ENCODE measurements around the gene MICAL3. TPM values are rescaled to one million over a fixed set of nuclear protein-coding genes. Genes with fewer than 3 reads are reported as not detected.

MICAL3 gene
- total and polyA plus RNA-seq, 9 of the 15 experiments (the other 6 are each of a cell fraction or from before 2014, with no cell fraction given) = 0.53 to 32.1 (median 12.3) TPM

GRCh38 chr22:17874231-17874905 is 150.0 kb downstream of the MICAL3 start:
- Histone ChIP-seq H2AFZ (ENCODE audit: low read depth, low read length) (no peak overlapping the region), H3K27me3 (ENCODE audit: control insufficient read depth in 2 of 2, insufficient read depth in 2 of 2, low read length in 2 of 2) (no peaks in the 10 kb centered on the region), H3K79me2 (ENCODE audit: control insufficient read depth, insufficient read depth, low read length) (no peaks in the 10 kb centered on the region), H3K9me1 (ENCODE audit: control insufficient read depth, insufficient read depth, low read length) (no peaks in the 10 kb centered on the region), H3K9ac (ENCODE audit: insufficient read depth in 1 of 2, low read depth in 2 of 2, low read length in 2 of 2) (no peak overlapping the region), H3K27ac (ENCODE audit: extremely low read depth, low read depth, low read length) (no peak overlapping the region), H3K9me3 (replicated peaks; ENCODE audit: control insufficient read depth, insufficient read depth, low read depth, low read length) (no peaks in the 10 kb centered on the region), H3K4me1 (replicated peaks in 1 of 2; ENCODE audit: control insufficient read depth in 2 of 2, insufficient read depth in 2 of 2, low read length in 2 of 2) (peaks cover 0 to 8% of the 10 kb centered on the region in 2 experiments; a peak in 1 of 5 replicates), H3K36me3 (ENCODE audit: control insufficient read depth, insufficient read depth, low read length) (peaks cover 37% of the 10 kb centered on the region; the same call in 1 of the 3 replicates), H3K4me2 (ENCODE audit: insufficient read depth, low read length) (no peak overlapping the region), H4K20me1 (replicated peaks; ENCODE audit: control insufficient read depth, insufficient read depth, low read length) (no peaks in the 10 kb centered on the region), H3K4me3 (no peak overlapping the region)
- WGBS (ENCODE audit: insufficient coverage, low coverage, missing lambda C conversion rate) = 85% methylated on average over 15 of the region's 15 CpGs
- ChIA-PET CTCF (ENCODE audit: low intra/inter-chr PET ratio) (no interaction called here), POLR2A (no interaction called here)
- BruUV-seq (replicated peaks) = no TSS peak
- FAIRE-seq (no peak), DNase-seq (ENCODE audit: extremely low read depth in 1 of 4, low spot score in 3 of 4) (no peak), ATAC-seq (no peak)
- in situ Hi-C loops (cut with MboI) = no loop called here
- TF ChIP-seq CHCHD3 (CRISPR knock-in tag; IDR thresholded peaks at IDR 0.05) (no peak), HIVEP1 (CRISPR knock-in tag; IDR thresholded peaks at IDR 0.05) (no peak), GATAD2B (IDR thresholded peaks at IDR 0.05; ENCODE audit: borderline replicate concordance) (no peak), ARID3A (IDR thresholded peaks at IDR 0.05; ENCODE audit: borderline replicate concordance, low read depth, low read length) (no peak)
- intact Hi-C loops (cut with micrococcal nuclease) = no loop called here

Data from K562 (cell line).